PC-9 (cell line): ENCODE results near the gene ZNF808.
"Not testable (repeated sequence)": the region's sequence is repeated elsewhere in the genome, so short reads cannot be mapped to it uniquely, and the experiment has no call there.

Source experiments
- CTCF ChIP-seq: fragments of 200-600 bp; sonication (generic); conservative IDR thresholded peaks from 2 replicates; pipeline ENCODE4 v1.6.1; 2017; ENCODE audit warnings: mixed run types, antibody characterized with exemption, mild to moderate bottlenecking, moderate library complexity
- EZH2 ChIP-seq: fragments of 200-600 bp; sonication (generic); IDR thresholded peaks from 2 replicates; pipeline ENCODE4 v1.8.0; 2017; ENCODE audit warnings: antibody characterized with exemption, low read depth

GRCh38 chr19:52535385-52535770, 7.9 kb downstream of the ZNF808 start:
- not testable (repeated sequence) for TF ChIP-seq CTCF, EZH2
